OCI-LY1 (cell line): Measurements from ENCODE around the gene CBR4.

Source experiments
- H2AFZ ChIP-seq: fragments of 200-600 bp; sonication (generic), shearing (Covaris generic); 2 replicates; pipeline ENCODE4 v1.6.0; 2014; ENCODE audit warnings: antibody characterized with exemption, mild to moderate bottlenecking, low read length
- H3F3A ChIP-seq: fragments of 200-600 bp; sonication (generic), shearing (Covaris generic); 2 replicates; pipeline ENCODE4 v1.6.0; 2014; ENCODE audit warnings: mild to moderate bottlenecking, antibody characterized with exemption, low read length, moderate library complexity; ENCODE audit not compliant: insufficient read depth
- H3K27ac ChIP-seq: fragments of 200-600 bp; sonication (generic); 2 replicates; pipeline ENCODE4 v1.5.1; 2014; ENCODE audit warnings: low read length, mixed run types, mild to moderate bottlenecking, low read depth; ENCODE audit not compliant: poor library complexity, severe bottlenecking
- H3K27me3 ChIP-seq: fragments of 200-600 bp; sonication (generic); 2 replicates; pipeline ENCODE4 v1.6.0; 2014; ENCODE audit warnings: antibody characterized with exemption, mild to moderate bottlenecking, low read length, moderate library complexity; ENCODE audit not compliant: insufficient read depth
- H3K36me3 ChIP-seq: fragments of 200-600 bp; sonication (generic); 2 replicates; pipeline ENCODE4 v1.6.1; 2014; ENCODE audit warnings: mild to moderate bottlenecking, antibody characterized with exemption, low read length, moderate library complexity, mixed read lengths; ENCODE audit not compliant: insufficient read depth
- H3K4me1 ChIP-seq: fragments of 200-600 bp; sonication (generic); 2 replicates; pipeline ENCODE4 v1.5.1; 2014; ENCODE audit warnings: mild to moderate bottlenecking, low read length, moderate library complexity; ENCODE audit not compliant: insufficient read depth, severe bottlenecking
- H3K4me2 ChIP-seq: fragments of 200-600 bp; sonication (generic), shearing (Covaris generic); 2 replicates; pipeline ENCODE4 v1.6.1; 2014; ENCODE audit warnings: low read length
- H3K4me3 ChIP-seq: fragments of 200-600 bp; sonication (generic); 2 replicates; pipeline ENCODE4 v1.5.1; 2014; ENCODE audit warnings: low read length, low read depth, mild to moderate bottlenecking, mixed read lengths; ENCODE audit not compliant: poor library complexity, severe bottlenecking
- H3K79me2 ChIP-seq: fragments of 200-600 bp; shearing (Covaris generic); 2 replicates; pipeline ENCODE4 v1.6.1; 2016; ENCODE audit warnings: mixed run types, low read length, mixed read lengths; ENCODE audit not compliant: insufficient read depth
- H3K9ac ChIP-seq: fragments of 200-600 bp; sonication (generic), shearing (Covaris generic); 2 replicates; pipeline ENCODE4 v1.6.1; 2014; ENCODE audit warnings: mild to moderate bottlenecking, low read length, mixed read lengths
- H3K9me2 ChIP-seq: fragments of 200-600 bp; sonication (generic), shearing (Covaris generic); 2 replicates; pipeline ENCODE4 v1.6.1; 2014; ENCODE audit warnings: low read depth, mild to moderate bottlenecking, low read length, mixed read lengths
- H3K9me3 ChIP-seq: fragments of 200-600 bp; shearing (Covaris generic); 2 replicates; pipeline ENCODE4 v1.6.1; 2014; ENCODE audit warnings: low read length, mixed read lengths
- H4K20me1 ChIP-seq: fragments of 200-600 bp; sonication (generic), shearing (Covaris generic); 2 replicates; pipeline ENCODE4 v1.6.0; 2016; ENCODE audit warnings: mild to moderate bottlenecking, low read length; ENCODE audit not compliant: insufficient read depth
- CTCF ChIP-seq: fragments of 200-600 bp; sonication (generic), shearing (Covaris generic); IDR thresholded peaks from 2 replicates; pipeline ENCODE4 v1.5.1; 2017; ENCODE audit warnings: mild to moderate bottlenecking, antibody characterized with exemption, low read length, moderate library complexity, mixed read lengths
- EZH2 ChIP-seq: fragments of 200-600 bp; sonication (generic), shearing (Covaris generic); IDR thresholded peaks from 2 replicates; pipeline ENCODE4 v1.8.0; 2017; ENCODE audit warnings: borderline replicate concordance, mixed run types, mild to moderate bottlenecking, antibody characterized with exemption, low read length, moderate library complexity, mixed read lengths

Gene CBR4

GRCh38 chr4:169017971-169018370, 7.9 kb upstream of the CBR4 start:
- Histone ChIP-seq H3K27me3 (no peaks in the 10 kb centered on the region), H3K79me2 (no peaks in the 10 kb centered on the region), H3K27ac (no peak overlapping the region), H3K9ac (no peak overlapping the region), H3K9me2 (no peaks in the 10 kb centered on the region), H3K4me3 (no peak overlapping the region), H4K20me1 (no peaks in the 10 kb centered on the region), H3F3A (no peaks in the 10 kb centered on the region), H3K4me2 (no peak overlapping the region), H2AFZ (no peak overlapping the region), H3K9me3 (no peaks in the 10 kb centered on the region), H3K4me1 (no peaks in the 10 kb centered on the region), H3K36me3 (no peaks in the 10 kb centered on the region)
- TF ChIP-seq CTCF (no peak), EZH2 (no peak)

GRCh38 chr4:169015186-169015623, 5.2 kb upstream of the CBR4 start:
- no peaks in the 10 kb centered on the region for H3F3A ChIP-seq
- peaks cover 6% of the 10 kb centered on the region for H3K4me1 ChIP-seq
- H3K9ac ChIP-seq = no peak overlapping the region
- no peaks in the 10 kb centered on the region for H4K20me1 ChIP-seq
- H3K4me2 ChIP-seq = no peak overlapping the region
- no peaks in the 10 kb centered on the region for H3K36me3 ChIP-seq
- H3K27me3 ChIP-seq = no peaks in the 10 kb centered on the region
- H3K4me3 ChIP-seq = no peak overlapping the region
- H3K9me3 ChIP-seq = no peaks in the 10 kb centered on the region
- H3K79me2 ChIP-seq = no peaks in the 10 kb centered on the region
- no peaks in the 10 kb centered on the region for H3K9me2 ChIP-seq
- no peak overlapping the region for H2AFZ ChIP-seq
- H3K27ac ChIP-seq = no peak overlapping the region
- TF ChIP-seq CTCF = no peak
- no peak for TF ChIP-seq EZH2

- Histone ChIP-seq H3F3A (no peaks in the 10 kb centered on the region), H2AFZ (no peak overlapping the region), H3K9ac (no peak overlapping the region), H3K27ac (no peak overlapping the region), H3K9me3 (no peaks in the 10 kb centered on the region), H3K4me1 (peaks cover 6% of the 10 kb centered on the region), H3K36me3 (no peaks in the 10 kb centered on the region), H3K9me2 (no peaks in the 10 kb centered on the region), H3K4me3 (no peak overlapping the region), H3K4me2 (no peak overlapping the region), H3K27me3 (no peaks in the 10 kb centered on the region), H3K79me2 (no peaks in the 10 kb centered on the region), H4K20me1 (no peaks in the 10 kb centered on the region)
- TF ChIP-seq EZH2 = no peak
- TF ChIP-seq CTCF = no peak
These were observed 4.5 kb upstream of the CBR4 start for GRCh38 chr4:169014586-169014985.
